H1 (cell line): ENCODE data around the gene WFIKKN1.

Source experiments
- CBX5 ChIP-seq: fragments of 300-800, 300-1000 bp; sonication (generic); IDR thresholded peaks from 2 replicates; pipeline ENCODE4 v1.7.1; 2016; ENCODE audit warnings: antibody characterized with exemption, low read length, low read depth
- CTCF ChIP-seq, 3 experiments: IDR thresholded peaks; 1 replicate in 2 of 3; 2 replicates in 1 of 3; pipeline versions ENCODE4 v1.5.1 to v1.6.1; 2011; ENCODE audit warnings: low read length in 3 of 3, mild to moderate bottlenecking in 3 of 3, inconsistent platforms in 2 of 3, low read depth in 1 of 3, moderate library complexity in 1 of 3; ENCODE audit not compliant: insufficient read depth in 1 of 3; ENCODE audit errors: control extremely low read depth in 1 of 3
- EGR1 ChIP-seq: IDR thresholded peaks from 2 replicates; pipeline ENCODE4 v1.6.1; 2011; ENCODE audit warnings: low read depth, low read length, borderline replicate concordance
- EZH2 ChIP-seq: fragments of 200-600 bp; sonication (generic); IDR thresholded peaks from 2 replicates; pipeline ENCODE4 v1.7.1; 2012; ENCODE audit warnings: low read depth, mild to moderate bottlenecking, moderate library complexity, low read length, inconsistent platforms; ENCODE audit not compliant: severe bottlenecking
- POLR2A ChIP-seq, 2 experiments: IDR thresholded peaks; 1 replicate in 1 of 2; 2 replicates in 1 of 2; pipeline ENCODE4 v1.6.1; 2011; ENCODE audit warnings: low read depth in 2 of 2, low read length in 2 of 2, mild to moderate bottlenecking in 2 of 2; ENCODE audit errors: control extremely low read depth in 1 of 2
- POLR2AphosphoS5 ChIP-seq: IDR thresholded peaks from 2 replicates; pipeline ENCODE4 v1.6.1; 2011; ENCODE audit warnings: low read depth, low read length
- SUZ12 ChIP-seq: fragments of 200-600 bp; sonication (generic); IDR thresholded peaks from 2 replicates; pipeline ENCODE4 v1.6.1; 2012; ENCODE audit warnings: mild to moderate bottlenecking, inconsistent platforms, low read length, moderate library complexity, mixed read lengths
- TAF1 ChIP-seq: IDR thresholded peaks from 2 replicates; pipeline ENCODE4 v1.6.1; 2011; ENCODE audit warnings: mild to moderate bottlenecking, low read depth, low read length
- TF ChIP-seq, protein P1 (sequence below): IDR thresholded peaks from 2 replicates; pipeline ENCODE4 v1.6.1; 2011; ENCODE audit warnings: low read depth, mild to moderate bottlenecking, low read length; ENCODE audit not compliant: insufficient read depth
- TF ChIP-seq, protein P2 (sequence below): IDR thresholded peaks from 2 replicates; pipeline ENCODE4 v1.6.1; 2012; ENCODE audit warnings: inconsistent platforms

DNA sequence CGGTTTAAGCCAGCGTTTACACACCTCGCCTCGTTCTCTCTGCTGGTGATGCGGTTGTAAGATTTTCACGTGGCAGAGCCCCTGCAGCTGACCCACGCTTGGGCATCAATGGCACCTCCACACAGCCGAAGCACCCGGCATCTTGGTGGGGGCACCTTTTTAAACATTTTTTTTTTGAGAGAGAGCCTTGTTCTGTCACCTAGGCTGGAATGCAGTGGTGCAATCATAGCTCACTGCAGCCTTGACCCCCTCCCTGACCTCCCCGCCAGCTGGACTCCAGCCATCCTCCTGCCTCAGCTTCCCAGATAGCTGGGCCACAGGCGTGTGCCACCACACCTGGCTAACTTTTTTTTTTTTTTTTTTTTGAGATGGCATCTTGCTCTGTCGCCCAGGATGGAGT, 23.2 kb downstream of the WFIKKN1 start:
- TF ChIP-seq EZH2 = no peak
- no peak for TF ChIP-seq CTCF (IDR thresholded peaks at IDR 0.05; ENCODE audit: control extremely low read depth in 1 of 3, insufficient read depth in 1 of 3, low read depth in 1 of 3, low read length in 3 of 3)
- TF ChIP-seq POLR2A (IDR thresholded peaks at IDR 0.05; ENCODE audit: control extremely low read depth in 1 of 2, low read depth in 2 of 2, low read length in 2 of 2) = no peak
- TF ChIP-seq, protein P1, sequence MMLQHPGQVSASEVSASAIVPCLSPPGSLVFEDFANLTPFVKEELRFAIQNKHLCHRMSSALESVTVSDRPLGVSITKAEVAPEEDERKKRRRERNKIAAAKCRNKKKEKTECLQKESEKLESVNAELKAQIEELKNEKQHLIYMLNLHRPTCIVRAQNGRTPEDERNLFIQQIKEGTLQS = no peak
- no peak for TF ChIP-seq POLR2AphosphoS5
- no peak for TF ChIP-seq EGR1
- no peak for TF ChIP-seq CBX5
- TF ChIP-seq TAF1 = no peak
- no peak for TF ChIP-seq SUZ12
- TF ChIP-seq, protein P2, sequence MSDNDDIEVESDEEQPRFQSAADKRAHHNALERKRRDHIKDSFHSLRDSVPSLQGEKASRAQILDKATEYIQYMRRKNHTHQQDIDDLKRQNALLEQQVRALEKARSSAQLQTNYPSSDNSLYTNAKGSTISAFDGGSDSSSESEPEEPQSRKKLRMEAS = no peak
